HG03060 (cell line): ENCODE measurements around the gene MYO1B.

Source experiments
- ATAC-seq: cut with Tn5 transposase; IDR thresholded peaks from one replicate; pipeline ENCODE4 v1.9.1; 2021; ENCODE audit warnings: low read depth, moderate number of reproducible peaks; ENCODE audit not compliant: unreplicated experiment

MYO1B gene

GRCh38 chr2:191257934-191258333 lies 12.7 kb downstream of the MYO1B start:
- no peak for ATAC-seq

GRCh38 chr2:191258996-191259395 lies 13.8 kb downstream of the MYO1B start:
- ATAC-seq: no peak

DNA sequence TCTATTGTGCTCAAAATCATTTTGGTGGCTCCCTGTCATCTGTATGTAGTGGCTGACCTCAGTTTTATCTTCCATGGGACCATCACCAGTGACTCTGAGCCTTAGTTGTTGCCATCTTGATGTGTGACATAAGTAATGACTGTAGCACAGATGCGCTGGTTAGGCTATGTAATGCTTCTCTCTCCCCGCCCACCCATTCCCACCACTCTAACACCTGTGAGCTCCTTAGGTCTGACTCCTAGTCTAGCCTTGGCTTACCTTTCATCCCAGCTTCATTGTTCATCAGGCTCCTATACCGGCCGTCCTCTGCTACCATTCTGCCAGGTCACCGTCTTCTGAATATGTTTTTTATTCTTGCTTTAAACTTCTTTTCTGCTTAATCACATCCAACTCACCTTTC lies 17.2 kb downstream of the MYO1B start:
- no peak for ATAC-seq

GRCh38 chr2:191263050-191263449 lies 17.8 kb downstream of the MYO1B start:
- ATAC-seq: no peak

DNA sequence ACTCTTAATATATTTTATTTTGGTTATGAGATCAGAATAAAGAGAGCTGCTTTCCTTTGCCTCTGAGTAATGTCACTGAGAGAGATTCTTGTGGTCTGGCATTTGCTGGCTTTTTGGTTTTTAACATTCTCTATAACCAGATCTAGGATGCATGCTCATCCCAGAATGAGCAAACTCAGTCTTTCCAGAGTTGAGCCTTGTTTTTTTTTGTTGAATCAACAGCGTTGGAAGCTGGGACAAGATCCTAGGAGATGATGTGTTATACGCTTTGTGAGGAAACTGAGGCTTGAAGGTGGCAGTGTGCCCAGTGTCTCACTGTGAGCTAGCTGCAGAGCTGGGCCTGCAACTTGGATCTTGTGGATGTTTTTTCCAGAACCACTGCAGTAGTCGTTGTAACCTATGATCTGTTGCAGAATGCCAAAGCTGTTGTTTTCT lies 19.5 kb downstream of the MYO1B start:
- ATAC-seq: no peak

- ATAC-seq: no peak
These were observed 20.3 kb downstream of the MYO1B start for GRCh38 chr2:191265311-191266170.

- ATAC-seq: no peak
These were observed 21.0 kb downstream of the MYO1B start for GRCh38 chr2:191266201-191266600.

GRCh38 chr2:191268596-191268995 lies 23.4 kb downstream of the MYO1B start:
- no peak for ATAC-seq

- ATAC-seq: no peak
These were observed 25.3 kb downstream of the MYO1B start for GRCh38 chr2:191270306-191271161.

DNA sequence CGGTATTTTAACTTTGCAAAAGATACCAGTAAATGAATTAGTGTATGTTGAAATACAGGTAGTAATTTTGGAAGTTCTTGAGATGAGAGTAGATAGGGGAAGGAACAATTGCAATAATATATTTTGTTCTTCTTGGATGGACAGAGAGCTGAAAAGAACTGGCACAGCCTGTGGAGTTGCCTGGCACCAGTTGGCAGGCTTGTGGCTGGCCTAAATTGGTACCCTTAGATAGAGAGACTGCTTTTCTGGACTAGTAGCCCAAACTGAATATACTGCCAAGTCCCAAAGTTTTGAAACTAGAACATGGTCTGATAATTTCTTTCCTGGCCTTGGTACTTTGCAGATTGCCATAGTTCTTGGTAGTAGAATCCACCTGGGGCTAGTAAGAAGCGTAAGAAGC lies 26.9 kb downstream of the MYO1B start:
- no peak for ATAC-seq

GRCh38 chr2:191274413-191274815 lies 29.2 kb downstream of the MYO1B start:
- ATAC-seq: no peak

DNA sequence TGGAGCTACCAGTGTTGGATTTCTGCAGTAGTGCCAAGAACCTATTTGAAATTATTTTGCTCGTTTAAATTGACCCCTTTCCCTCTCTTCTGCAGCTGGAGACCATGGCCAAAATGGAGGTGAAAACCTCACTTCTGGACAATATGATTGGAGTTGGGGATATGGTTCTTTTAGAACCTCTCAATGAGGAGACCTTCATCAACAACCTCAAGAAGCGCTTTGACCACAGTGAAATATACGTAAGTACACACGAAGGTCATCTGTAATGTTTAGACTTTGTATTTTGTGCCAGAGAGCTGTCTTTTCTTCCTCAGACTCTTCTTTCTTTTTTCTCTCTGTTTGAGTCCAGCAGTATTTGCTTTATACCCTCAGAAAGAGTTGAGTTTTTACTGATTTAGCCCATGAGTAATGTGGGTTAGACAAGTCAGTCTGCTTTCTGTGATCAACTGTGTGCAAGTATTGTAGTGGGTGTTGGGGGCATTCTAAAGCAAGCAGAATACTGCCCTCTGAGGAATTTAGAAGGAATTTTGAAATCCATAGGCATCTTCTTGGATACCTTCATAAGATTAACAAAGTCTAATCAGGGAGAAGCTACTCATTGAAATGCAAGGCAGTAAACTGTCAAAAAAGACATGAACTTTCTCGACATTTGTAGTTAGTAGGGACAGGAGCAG lies 31.7 kb downstream of the MYO1B start:
- no peak for ATAC-seq

DNA sequence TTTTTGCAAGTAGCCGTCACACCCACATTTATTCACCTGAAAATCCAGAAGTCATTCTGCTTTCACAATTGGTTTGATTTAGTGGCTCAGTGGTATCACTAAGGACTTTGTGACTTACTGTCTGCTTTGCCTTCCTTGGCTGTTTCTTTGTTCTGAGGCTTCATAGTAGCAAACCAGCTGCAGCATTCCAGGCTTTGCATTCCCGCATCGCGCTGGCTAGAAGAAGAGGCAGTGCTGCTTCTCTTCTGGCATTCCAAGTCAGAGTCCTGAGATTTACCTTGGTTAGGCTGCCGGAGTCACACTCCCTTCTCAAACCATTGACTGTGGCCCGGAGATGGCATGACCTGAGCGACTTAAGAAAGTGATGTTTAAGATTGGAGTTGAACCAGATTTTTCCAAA lies 35.1 kb downstream of the MYO1B start:
- ATAC-seq: no peak

DNA sequence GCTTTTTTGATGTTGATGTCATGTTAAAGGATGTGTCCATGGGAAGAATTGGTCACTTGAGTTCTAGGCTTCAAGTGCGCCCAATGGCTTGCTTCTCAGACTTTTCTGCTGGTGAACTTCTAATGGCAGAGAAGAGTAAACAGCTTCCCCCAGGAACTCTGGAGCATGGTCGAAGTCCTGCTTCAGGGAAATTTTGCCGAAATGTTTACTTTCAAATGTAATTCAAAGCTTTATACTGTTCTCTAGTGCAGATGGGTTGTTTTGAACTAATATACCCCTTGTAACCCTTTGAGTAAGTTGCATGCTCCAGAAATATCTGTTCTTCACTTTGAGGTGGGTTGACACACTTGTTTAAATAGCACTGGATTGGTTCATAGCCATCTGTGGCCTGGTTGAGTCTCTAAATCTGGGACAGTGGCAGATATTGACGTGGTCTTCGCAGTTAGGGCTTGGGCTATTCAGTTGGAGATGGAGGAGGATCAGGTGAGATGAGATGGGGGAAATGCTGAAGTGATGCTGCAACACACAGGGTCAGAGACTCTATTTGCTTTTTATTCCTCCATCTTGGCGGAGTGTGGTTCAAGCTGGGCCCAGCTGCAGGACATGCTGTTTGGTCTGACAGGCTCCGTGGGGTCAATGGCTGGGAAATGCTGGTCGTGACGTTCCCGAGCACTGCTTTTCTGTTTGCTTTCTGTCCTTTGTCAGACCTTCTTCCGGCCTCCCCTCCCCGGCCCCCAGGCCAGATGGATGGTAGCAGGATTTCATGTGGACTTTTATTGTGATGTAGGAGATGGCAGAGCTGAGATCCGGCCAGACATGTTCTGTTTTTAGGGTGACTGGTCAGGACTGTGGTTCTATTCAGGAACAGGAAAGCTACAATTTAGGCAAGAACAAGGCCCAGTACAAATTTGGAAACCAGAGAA lies 35.9 kb downstream of the MYO1B start:
- no peak for ATAC-seq

DNA sequence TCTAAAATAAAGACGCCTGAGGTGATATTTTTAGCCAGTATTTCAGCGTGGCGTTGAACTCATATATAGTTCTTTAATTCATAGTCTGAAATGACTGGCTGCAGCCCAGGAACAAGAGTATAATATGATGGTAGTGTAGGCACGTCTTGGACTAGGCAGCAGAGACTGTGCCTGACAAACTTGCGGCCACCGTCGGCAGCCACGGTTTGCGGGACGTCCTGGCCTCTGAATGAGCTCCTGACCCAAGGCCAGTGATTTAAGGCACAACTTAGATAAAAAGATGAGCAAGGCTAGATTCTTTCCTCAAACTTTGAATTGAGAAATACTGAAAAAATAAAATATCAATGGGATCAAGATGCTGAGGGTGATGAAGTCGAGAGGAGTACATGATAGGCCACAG lies 40.0 kb downstream of the MYO1B start:
- ATAC-seq: no peak

DNA sequence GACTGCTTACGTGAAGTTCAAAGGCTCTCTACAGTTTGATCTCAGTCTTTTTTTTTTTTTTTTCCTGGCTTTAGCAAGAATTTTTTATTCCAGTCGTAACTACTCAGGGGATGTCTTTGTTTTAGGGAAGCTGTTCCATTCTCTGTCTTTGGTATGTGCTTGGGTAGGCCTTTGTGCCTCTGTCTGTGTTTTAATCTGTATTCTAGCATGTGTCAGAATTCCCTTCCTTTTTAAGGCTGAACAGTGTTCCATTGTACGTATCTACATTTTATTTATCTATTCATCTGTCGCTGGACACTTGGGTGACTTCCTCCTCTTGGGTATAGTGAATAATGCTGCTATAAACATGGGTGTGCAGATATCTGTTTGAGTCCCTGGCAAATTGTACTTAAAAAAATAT lies 42.6 kb downstream of the MYO1B start:
- no peak for ATAC-seq

DNA sequence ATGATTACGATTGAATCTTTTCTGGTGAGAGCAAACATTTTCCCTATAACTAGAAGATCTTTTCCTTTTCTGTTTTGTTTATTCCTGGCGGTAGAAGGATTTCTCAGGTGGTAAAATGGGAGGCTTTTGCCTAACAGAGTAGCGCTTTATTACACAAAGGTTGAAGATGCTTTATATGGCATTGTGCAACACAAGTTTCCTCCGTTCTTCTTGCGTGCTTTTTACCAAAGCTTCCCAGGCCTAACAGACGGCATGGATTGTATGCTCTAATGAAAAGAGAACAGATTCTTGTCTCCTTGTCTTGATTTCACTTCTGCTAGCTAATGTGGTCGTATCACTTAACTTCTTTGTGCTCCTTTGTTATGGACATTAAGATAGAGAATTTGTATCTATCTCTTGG lies 43.8 kb downstream of the MYO1B start:
- no peak for ATAC-seq

- no peak for ATAC-seq
These were observed 46.3 kb downstream of the MYO1B start for GRCh38 chr2:191291471-191291870.

DNA sequence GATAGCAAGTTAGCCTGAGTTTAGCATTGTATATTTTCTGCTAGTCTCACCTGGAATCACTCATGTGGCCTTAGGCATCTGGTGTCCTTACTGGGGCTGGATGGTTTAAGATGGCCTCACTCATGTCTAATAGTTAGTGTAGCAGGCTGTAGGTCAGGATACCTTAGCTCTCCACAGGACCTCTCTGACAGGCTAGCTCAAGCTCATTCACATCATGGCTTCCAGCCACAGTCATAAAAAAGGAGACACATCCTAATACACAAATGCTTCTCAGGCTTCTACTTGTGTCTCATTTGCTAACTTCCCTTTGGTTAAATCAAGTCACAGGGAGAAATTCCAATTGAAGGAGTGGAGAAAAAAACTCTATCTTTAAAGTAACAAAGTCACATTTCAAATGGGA lies 47.7 kb downstream of the MYO1B start:
- ATAC-seq: no peak

- no peak for ATAC-seq
These were observed 49.9 kb downstream of the MYO1B start for GRCh38 chr2:191295088-191295487.
